ENCODE measurements around the gene INPP4A. TPM values are rescaled to one million over a fixed set of nuclear protein-coding genes. Genes with fewer than 3 reads are reported as not detected.

Gene INPP4A
- total and polyA plus RNA-seq, 2 donors (not counting 3 experiments of a cell fraction or from before 2014, with no cell fraction given): 14.9 to 28.8 TPM

GRCh38 chr2:98561018-98561417 is 116.4 kb downstream of the INPP4A start:
- no peaks in the 10 kb centered on the region for H3K27me3 ChIP-seq (ENCODE audit: control insufficient read depth in 2 of 2, insufficient read depth in 2 of 2, low read length in 2 of 2)
- peaks cover 2 to 21% of the 10 kb centered on the region in 2 experiments for H3K36me3 ChIP-seq (ENCODE audit: control insufficient read depth in 2 of 2, extremely low read depth in 1 of 2, insufficient read depth in 2 of 2, low read length in 2 of 2)
- no peaks in the 10 kb centered on the region for H3K9me1 ChIP-seq (replicated peaks; ENCODE audit: control insufficient read depth, extremely low read depth, insufficient read depth, low read length)
- ChIA-PET POLR2A (no interaction called here), CTCF (interaction anchor here (0.8 to 2.2 kb wide), 4 partner anchors 8 to 148 kb away, joined by 3 to 22 read pairs (median 7); no protein-coding TSS in a partner anchor)
- FAIRE-seq (no peak), DNase-seq (ENCODE audit: low read depth, low spot score) (no peak)
- TF ChIP-seq POLR2A (IDR thresholded peaks at IDR 0.05; ENCODE audit: low read depth, low read length) (no peak), MYC (IDR thresholded peaks at IDR 0.05; ENCODE audit: low read depth, low read length) (no peak), FOS (IDR thresholded peaks at IDR 0.05; ENCODE audit: borderline replicate concordance, insufficient read depth, low read length) (no peak), CTCF (IDR thresholded peaks at IDR 0.05; ENCODE audit: extremely low read depth in 1 of 2, insufficient read depth in 1 of 2, low read depth in 1 of 2, low read length in 2 of 2) (no peak), MAX (IDR thresholded peaks at IDR 0.05; ENCODE audit: insufficient read depth, insufficient read length) (no peak), EZH2 (IDR thresholded peaks at IDR 0.05; ENCODE audit: borderline replicate concordance, low read depth, low read length, severe bottlenecking) (no peak), GATA2 (IDR thresholded peaks at IDR 0.05; ENCODE audit: insufficient read depth, insufficient read length, low read depth, low read length) (no peak), POLR2AphosphoS5 (IDR thresholded peaks at IDR 0.05; ENCODE audit: insufficient read depth, low read depth, low read length) (no peak), JUN (IDR thresholded peaks at IDR 0.05; ENCODE audit: borderline replicate concordance, insufficient read depth, insufficient read length, low read depth) (no peak)
- no peaks in the 10 kb centered on the region for H3K4me1 ChIP-seq (ENCODE audit: control insufficient read depth, extremely low read depth, insufficient read depth, low read length)
- no peak overlapping the region for H2AFZ ChIP-seq (ENCODE audit: low read depth, low read length)
- no peaks in the 10 kb centered on the region for H4K20me1 ChIP-seq (replicated peaks; ENCODE audit: control insufficient read depth, extremely low read depth, insufficient read depth, low read length)
- no peaks in the 10 kb centered on the region for H3K79me2 ChIP-seq (ENCODE audit: control insufficient read depth, insufficient read depth, low read length)
- H3K27ac ChIP-seq (ENCODE audit: insufficient read depth, low read depth, low read length): no peak overlapping the region
- H3K4me2 ChIP-seq (ENCODE audit: insufficient read depth, low read length): no peak overlapping the region
- H3K9ac ChIP-seq (replicated peaks; ENCODE audit: extremely low read depth, insufficient read depth, low read length): no peak overlapping the region
- H3K4me3 ChIP-seq (replicated peaks in 1 of 3; ENCODE audit: insufficient read depth in 1 of 3, low read depth in 1 of 3, low read length in 3 of 3): no peak overlapping the region
- BruUV-seq (replicated peaks): no TSS peak
- dilution Hi-C loops (cut with MboI; ENCODE audit: extremely low pct_ligation_motif_present, low sequenced_read_pairs) (no loop called here), intact Hi-C loops (cut with micrococcal nuclease) (no loop called here)
- no peaks in the 10 kb centered on the region for H3K9me3 ChIP-seq (replicated peaks; ENCODE audit: control insufficient read depth, insufficient read depth, low read length)

All from endothelial cell of umbilical vein (primary cell).